Measurements from ENCODE around the gene DKC1.

DKC1 gene

DNA sequence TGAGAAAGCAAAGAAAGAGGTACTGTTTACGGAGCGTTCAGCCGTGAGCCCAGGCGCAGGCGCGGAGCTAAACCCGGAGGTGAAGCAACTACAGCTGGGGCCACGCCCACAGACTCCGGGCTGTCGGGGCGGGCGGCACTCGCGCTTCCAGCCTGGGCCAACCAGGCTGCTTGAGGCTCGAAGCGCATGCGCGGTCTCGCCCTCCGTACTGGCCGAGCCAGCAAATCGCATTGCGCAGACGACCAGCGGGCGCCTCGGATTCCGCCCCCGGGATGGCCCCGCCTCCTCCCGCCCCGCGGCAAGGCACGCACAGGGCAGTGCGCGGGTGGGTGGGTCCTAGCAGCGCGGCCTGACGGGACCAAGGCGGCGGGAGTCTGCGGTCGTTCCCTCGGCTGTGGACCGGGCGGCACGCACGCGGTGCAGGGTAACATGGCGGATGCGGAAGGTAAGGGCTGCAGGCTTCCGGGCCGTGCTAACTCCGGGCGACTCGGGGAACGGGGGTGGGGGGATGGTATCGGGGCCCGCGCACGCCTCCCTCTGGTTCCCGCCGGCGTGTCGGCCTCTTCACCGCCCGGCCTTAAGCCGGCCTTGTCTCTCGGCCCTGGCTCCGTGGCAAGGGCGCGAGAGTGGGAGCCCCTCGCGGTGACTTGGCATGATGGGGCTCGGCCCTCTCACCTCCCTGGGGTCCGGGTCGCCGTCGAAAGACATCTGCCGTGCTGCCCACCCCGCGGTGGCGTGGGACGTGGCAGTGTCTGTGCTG lies at the start of gene DKC1:
Gene DKC1, plus strand, starts transcription at position 328 of the 760 bp plus-strand sequence. Its CDS starts 102 bp downstream, at position 430.
- DNase-seq: peak; percentile 82 to 91 (median 87)

DNA sequence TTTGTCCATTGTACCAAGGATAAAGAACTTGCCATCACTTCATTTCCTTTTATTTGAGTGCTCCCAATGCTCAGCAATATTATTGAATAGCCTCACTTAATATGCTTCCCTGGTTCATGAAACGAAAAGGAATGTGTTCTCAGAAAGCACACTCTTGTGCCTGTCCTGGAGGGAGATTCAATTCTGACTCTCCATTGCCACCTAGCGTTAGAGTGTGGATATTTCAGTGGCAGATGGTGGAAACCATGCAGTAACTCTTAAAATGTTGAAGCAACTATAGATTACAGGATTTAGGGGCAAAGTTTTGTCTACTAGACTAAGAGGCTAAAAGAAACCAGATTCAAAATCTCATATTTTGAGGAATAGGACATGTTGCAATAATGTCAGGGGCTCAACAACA lies 47.7 kb upstream of the DKC1 start:
- peak in 1 of 4 experiments; percentile 12 for DNase-seq

DNA sequence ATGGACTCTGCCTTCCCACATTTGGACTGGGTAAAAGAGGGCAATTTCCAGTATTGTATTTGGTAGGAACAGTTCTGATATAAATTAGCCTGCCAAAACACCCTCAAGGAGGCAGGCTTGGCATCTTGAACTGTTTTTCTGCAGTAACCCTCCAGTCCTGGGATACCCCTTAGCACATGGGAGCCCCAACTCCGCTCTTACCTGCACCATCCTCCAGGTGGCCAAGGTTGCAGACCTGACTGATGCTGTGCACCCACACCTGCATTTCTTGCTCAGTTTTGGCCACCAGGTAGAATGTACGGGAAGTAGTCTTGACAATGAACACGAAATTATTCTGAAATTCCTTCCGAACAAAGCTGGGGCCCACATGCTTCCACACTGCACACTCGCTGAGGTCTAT lies 46.8 kb upstream of the DKC1 start:
- DNase-seq: no peak

DNA sequence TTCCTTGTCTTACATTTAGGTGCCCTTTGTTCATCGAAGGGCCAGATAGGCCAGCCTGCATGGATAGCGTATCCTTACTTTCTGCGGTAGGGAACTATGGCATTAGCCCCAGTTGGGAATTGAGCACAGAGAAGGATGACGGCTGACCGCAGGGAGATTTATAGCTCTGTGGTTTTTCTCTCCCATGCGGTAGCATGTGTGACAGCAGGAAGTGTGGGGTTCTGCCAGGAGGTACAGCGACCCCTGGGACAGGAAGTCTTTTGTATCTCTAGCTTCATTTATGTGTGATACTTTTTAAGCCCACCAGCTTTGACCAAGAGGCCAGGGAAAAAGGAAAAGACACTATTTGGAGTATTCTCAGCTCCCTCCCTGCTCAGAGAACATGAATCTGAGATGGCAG lies 44.8 kb upstream of the DKC1 start:
- no peak for DNase-seq

DNA sequence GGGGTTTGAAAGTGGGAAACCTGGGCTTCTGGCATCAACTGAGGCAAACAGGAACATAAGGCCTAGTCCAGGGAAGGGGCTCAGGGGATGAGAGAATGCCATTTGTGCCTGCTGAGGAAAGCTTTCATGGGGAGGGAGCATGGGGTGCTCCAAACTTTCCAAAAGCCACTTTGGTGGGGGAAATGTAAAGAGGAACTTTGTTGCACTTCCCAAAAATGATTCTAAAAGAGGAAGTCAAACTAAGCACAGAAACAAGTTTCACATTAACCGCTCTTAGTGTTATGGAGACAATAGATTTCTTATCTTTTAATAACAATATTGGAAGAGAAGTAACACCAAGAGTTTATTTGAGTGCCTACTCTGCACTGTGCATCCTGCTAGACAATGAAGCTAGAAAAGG lies 44.0 kb upstream of the DKC1 start:
- no peak for DNase-seq

DNA sequence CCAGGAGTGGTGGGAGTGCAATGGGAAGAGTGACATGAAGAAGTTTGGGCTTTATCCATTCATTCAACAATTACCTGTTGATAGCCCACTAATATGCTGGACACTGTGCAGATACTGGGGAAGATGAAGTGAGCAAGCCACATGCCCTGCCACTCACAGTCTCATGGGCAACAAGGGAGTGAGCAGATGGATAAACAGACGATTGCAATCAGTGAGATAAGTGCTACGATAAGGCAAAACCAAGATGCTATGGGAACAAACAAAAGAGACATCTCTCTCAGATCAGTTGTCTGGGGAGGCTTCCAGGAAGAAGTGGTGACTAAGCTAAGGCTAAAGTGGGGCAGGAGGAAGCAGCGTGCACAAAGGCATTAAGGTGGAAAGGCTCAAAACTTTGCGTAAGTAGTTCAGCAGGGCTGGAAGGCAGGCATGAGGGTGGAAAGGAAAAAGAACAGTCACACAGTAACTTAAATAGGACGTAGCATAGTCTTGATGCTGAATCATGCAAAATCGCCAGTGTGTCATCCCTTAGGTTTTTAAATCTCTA lies 43.5 kb upstream of the DKC1 start:
- no peak for DNase-seq

DNA sequence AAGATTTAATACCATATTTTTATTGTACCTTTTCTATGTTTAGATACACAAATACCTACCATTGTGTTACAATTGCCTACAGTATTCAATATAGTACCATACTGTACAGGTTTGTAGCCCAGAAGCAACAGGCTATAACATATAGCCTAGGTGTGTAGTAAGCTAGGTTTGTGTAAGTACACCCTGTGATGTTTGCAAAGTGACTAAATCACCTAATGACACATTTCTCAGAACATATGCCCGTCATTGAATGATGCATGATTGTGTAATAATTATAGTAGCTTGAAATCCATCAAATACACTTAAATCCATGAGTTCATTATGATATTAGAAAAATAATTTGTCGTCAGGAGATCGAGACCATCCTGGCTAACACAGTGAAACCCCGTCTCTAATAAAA lies 42.6 kb upstream of the DKC1 start:
- no peak for DNase-seq

DNA sequence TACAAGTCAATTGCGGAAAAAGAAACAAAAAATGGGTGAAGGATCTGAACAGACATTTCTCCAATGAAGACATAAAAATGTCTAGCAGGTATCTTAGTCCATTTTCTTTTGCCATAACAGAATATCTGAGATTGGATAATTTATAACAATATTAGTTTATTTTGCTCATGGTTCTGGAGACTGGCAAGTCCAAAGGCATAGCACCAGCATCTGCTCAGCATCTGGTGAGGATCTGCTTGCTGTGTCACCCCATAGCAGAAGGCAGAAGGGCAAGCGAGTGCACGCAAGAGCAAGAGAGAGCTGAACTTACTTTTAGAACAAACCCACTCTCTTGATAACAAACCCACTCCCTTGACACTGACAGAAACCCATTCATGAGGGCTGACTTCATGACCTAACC lies 41.5 kb upstream of the DKC1 start:
- no peak for DNase-seq

DNA sequence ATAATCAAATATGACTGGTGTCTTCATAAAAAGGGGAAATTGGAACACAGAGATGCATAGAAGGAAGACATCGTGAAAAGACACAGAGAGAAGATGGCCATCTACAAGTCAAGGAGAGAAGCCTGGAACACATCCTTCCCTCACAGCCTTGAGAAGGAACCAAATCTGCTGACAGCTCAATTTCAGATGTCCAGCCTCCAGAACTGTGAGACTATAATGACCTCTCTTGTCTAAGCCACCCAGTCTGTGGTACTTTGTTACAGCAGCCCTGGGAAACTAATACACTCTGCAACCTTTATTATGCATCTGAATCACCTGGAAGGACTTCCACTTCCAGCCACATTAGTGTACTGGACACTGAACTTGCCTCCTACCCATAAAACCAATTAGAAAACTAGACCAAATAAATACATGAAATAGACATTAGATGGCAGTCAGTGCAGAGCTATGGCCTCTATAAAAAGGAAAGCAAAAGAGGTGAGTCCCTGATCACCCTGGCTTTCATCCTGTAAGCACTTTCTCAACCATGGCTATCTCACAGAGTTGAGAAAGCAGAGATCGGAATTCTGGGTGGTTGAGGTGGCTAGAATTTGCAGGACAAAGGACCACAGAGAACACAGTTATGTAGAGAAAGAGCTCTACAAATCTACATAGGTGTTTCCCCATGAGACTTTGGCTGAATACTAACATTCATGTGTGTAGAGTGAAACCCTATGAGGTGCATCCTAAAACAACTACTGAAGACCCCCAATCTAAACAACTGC lies 37.5 kb upstream of the DKC1 start:
- DNase-seq: no peak

DNA sequence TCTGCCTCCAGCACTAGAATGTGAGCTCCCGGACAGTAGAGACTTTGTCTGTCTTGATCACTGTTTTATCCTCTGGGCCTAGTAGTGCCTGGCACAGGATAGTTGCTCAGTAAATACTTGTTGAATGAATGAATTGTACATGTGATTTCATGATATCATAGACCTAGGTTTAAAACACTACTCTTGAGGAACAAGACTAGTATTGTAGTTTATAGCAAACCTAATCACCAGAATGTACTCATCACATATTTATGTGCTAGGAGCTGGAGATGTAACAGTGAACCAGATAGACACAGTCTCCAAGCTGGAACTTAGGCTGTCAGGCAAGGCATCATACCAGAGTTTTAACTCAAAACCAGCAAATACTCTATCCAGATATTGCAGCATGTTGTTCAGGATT lies 35.2 kb upstream of the DKC1 start:
- no peak for DNase-seq

DNA sequence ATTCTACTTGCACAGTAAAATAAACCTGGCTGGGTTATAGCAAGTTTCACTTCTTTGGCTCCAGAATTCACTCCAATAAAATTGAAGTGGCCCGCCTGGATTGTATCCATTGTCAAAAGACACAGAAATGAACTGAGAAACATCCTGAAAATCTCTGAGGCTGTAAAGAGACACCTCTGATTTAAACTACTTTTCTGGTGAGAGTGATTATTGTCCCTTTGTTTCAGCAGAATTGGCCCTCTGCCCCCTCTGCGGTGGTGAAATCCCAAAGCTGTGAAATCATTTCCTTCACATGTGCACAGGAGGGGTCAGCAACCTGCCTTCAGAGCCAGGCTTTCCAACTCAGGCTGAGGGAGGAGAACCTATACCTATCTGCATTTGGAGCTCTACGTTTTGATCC lies 34.8 kb upstream of the DKC1 start:
- no peak for DNase-seq

DNA sequence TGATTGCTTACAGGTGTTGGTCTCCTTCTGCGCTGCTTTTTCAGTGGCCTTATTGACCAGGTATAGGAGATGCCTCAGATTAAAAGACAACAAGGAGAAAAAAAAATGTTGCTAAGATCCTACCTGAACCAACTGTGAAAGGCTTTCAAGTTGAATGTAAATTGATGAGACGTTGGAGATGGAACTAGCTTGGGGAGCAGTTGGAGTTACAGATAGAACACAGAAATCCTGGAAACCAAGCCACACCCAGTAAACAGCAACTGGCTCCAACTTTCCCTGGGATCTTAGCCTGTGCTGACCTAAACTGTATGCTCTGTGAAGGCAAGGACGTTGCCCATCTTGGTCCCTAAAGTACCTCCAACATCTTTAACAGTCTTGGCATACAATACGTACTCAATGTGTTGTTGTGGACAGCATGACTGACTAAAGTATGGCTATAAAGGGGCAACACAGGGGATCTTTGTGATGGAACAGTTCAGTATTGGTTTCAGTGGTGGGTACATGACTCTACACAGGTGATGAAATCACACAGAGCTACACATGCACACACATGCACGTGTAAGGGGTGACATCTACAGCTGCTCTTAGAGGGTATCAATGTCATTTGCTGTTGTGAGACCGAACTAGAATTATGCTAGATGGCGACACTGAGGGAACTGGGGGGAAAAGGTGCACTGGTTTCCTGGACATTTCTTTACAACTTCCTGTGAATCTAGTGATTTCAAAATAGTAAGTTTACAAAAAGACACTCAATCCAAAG lies 34.1 kb upstream of the DKC1 start:
- DNase-seq: no peak

DNA sequence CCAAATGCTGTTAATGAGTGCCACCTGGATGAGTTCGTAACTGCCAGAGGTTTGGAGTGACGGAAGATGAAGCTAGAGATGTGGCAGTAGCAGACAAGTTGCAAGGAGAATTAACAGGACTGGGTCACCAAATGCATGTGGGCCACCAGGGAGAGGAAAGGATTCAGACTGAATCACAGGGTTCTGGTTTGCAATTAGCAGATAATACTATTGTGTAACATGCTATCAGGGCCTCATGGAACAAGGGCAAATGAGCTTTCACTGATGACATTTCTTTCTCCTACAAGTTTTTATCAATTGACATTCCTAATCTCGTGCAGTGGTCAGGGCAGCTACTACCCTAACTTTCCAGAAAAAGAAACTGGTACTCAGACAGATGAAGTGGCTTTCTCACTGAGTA lies 33.2 kb upstream of the DKC1 start:
- DNase-seq: no peak

DNA sequence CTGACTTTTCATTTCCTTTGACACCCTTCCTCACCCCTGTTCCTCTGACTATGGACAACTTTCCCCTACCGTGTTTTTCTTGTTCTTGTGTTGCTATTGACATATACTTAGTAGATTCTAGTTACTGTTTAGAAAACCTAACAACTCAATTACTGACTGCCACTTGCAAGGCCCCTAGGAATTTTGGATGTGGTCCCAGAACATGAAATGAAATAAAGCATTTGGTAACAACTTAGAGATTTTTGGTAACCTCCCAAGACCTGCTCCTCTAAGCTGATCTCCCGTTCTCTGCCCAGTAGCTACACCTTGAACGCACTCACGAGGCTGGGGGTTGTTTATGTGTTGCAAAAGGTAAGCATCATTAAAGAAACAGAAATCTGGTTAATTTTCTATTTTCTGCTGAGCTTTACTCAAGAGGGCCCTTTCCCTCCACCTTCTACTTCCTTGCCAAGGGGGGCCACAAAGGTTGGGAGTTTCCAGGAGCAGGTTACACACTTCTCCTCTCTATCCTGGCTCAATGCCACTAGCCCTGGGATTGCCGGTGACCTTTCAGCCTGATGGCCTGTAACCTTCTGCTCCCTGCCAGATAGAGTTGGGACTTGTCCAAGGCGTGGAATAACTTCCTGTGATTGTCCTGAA lies 32.3 kb upstream of the DKC1 start:
- DNase-seq: no peak

DNA sequence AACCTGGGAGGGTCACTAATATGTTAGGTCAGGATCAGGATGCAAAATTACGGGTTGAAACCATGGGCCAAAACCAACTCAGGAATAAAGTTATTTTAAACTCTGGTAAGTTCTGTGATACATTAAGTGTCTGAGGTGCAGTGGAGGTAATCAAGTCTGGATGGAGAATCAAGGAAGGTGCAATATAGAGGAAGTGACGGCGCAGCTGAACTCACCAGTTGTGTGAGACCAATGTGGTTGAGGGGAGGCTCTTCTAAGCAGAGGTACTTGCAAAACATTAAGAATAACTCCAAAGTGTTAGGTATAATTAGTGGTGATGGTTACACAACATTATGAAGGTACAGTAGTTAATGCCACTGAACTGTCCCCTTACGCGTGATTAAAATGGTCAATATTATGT lies 31.5 kb upstream of the DKC1 start:
- DNase-seq: no peak

DNA sequence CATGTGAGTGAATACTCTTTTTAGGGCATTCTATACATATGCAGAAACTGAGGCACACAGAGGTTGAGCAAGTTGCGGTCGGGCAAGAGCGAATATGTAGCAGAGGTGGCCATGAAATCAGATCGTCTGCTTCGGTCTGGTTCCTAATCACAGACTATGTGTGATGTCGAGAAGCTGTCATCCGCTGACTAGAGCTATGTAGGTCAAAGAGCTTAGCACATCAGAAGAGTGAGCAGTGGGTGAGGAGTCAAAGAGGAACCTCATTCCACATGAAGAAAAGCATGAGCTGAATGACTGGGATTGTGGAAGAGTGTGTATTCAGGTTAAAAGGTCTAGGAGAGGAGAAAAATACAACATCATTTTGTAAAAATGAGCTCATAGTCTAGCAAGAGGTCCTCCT lies 30.8 kb upstream of the DKC1 start:
- DNase-seq: no peak

DNA sequence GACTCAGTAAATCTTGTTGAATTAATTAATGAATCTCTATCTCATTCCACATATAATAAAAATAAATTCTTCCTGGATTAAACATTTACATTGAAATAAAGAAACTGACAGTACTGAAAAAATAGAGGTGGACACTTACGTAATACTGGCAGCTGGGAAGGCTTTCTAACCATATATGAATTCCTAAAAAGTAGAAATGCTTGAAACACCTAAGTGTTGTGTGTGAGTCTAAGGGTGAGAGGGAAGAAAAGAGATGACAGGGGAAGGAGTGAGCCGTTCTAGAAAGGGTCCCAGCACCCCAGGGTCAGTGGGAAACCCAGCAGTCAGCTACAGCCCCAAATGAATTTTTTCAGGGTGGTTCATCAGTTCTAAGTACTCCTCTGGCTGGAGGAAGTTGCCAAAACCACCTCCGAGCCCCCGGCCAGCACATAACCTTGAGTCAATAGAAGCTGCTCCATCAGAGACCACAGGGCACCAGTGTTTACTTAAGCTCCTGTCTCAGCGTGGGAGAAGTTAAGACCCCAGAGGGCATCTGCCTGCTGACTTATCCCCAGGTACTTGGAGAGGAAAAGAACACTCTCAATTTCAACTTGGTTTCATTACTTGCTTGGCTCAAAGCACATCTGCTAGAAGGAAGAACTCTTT lies 30.1 kb upstream of the DKC1 start:
- no peak for DNase-seq

DNA sequence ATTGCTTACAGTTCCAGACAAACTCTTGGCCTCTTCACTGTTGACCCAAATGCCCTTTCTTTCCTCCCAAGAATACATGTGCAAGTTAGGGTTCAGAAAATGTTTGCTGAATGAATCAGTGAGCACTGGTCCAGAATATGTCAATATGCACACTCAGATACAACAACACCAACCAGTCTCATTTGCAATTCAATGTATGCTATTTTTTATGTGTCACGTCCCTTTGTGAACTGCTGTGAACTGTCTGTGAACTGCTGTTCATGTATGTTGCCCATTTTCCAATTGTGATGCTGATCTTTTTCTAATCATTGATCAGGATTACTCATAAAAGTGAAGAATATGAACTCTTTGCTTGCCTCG lies 29.6 kb upstream of the DKC1 start:
- no peak for DNase-seq

DNA sequence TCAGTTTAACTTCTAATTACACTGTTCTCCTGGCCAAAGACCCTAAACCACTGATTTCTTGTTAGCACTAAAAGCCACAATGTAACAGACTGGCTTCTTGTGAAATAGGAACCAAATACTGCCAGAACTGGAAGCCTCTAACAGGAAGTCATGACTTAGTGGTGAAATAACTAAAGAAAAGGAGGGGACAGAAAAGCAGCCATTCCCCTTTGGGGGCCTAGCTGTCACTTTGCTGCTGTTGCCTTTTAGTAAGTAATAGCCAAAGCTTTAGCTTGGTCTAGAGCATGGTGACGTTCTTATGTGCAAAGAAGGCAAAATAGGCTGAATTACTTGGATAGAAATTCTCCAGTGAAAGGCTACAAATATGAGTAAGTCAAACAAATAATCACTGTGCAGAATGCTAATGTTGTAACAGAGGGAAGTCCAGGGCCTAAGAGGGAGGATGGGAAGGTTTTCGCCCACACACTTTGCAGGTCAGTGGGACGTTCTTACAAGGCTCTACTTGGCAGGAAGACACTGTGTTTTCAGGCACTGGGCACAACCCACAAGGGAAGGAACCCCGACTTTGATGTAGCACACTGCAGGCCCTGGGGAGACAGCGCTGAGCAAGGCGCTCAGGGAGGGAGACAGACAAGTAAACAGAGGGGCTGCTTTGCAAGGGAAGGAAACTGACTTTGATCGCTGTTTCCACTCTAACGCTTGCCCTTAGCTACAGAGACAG lies 28.4 kb upstream of the DKC1 start:
- no peak for DNase-seq

DNA sequence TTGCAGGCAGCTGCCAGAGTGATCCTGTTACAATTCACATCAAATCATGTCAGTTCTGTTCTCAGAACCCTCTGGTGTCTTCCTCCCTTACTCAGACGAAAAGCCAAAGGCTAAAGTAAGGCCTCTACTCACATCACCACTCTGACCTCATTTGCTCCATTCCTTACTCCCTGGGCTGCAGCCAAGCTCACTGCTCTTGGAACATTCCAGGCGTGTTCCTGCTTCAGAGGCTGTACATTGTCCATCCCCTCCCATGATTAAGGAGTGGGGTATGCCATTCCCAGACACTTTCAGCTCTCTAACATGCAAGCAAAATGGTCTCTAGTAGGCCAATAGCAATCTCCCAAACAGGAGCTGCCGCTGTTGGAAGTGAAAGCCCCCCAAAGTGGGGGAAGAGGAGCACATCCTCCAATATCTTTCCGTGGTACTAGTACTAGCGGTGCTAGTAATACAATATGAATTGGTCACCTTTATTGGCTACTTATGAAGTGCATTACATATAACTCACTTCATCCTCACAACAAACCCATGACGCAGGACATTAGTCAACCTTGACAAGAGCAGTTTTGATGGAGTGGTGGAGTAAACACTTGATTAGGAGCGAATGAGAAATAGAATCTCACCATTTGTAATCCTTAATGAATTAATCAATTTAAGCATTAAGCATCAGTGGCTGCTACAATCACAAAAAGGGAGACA lies 26.8 kb upstream of the DKC1 start:
- no peak for DNase-seq

DNA sequence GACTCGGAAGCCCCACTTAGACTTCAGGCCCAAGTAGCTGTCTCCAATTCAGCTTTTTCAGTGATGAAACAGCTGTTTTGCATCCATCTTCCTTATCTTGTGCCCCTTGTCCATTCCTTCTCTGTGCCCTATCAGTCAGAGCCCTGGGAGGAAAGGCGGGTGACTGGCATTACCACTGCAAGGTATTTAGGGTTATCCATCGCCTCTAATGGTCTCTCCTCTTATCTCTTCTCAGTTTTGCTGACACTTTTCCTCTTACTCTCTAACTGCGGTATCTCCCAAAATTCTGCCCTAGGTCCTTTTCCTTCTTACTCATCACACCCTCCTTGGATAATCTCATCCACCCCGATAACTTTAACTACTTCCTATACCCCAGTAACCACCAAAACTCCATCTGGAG lies 25.5 kb upstream of the DKC1 start:
- no peak for DNase-seq

All from activated CD4-positive, CD25-positive, alpha-beta regulatory T cell (primary cell).